ENCODE measurements around the gene PLSCR5.

DNA sequence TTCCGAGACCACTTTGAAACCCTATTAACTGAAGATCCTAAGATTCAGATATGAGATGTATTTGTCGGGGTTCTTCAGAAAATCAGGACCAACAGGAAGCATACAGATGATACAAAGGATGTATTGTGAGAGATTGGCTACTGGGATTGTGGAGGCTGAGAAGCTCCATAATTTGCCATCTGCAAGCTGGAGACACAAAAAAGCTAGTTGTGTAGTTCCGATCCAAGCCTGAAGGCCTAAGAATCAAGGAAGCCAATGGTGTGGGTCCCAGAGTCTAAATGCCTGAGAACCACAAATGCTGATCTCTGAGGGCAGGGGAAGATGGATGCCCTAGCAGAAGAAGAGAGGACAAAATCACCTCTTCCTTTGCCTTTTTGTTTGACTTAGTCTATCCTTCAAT, 49.8 kb downstream of the PLSCR5 start:
- TF ChIP-seq, protein P1, sequence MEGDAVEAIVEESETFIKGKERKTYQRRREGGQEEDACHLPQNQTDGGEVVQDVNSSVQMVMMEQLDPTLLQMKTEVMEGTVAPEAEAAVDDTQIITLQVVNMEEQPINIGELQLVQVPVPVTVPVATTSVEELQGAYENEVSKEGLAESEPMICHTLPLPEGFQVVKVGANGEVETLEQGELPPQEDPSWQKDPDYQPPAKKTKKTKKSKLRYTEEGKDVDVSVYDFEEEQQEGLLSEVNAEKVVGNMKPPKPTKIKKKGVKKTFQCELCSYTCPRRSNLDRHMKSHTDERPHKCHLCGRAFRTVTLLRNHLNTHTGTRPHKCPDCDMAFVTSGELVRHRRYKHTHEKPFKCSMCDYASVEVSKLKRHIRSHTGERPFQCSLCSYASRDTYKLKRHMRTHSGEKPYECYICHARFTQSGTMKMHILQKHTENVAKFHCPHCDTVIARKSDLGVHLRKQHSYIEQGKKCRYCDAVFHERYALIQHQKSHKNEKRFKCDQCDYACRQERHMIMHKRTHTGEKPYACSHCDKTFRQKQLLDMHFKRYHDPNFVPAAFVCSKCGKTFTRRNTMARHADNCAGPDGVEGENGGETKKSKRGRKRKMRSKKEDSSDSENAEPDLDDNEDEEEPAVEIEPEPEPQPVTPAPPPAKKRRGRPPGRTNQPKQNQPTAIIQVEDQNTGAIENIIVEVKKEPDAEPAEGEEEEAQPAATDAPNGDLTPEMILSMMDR (IDR thresholded peaks at IDR 0.05; ENCODE audit: low read depth, low read length): no peak
- TF ChIP-seq EZH2phosphoT487 (IDR thresholded peaks at IDR 0.05; ENCODE audit: low read depth): no peak

Measured in OCI-LY3 (cell line).